ENCODE results near the gene ACSL1. TPM values are rescaled to one million over a fixed set of nuclear protein-coding genes. Genes with fewer than 3 reads are reported as not detected.

ACSL1 gene
- total RNA-seq, 2 experiments from 2014 or later = 12.4 to 12.5 TPM

- Mint-ChIP-seq H3K4me3 (peak within 1 kb of the TSS; percentile 93), H3K9me3 (no peaks in the 10 kb centered on the region), H3K27ac (peak within 1 kb of the TSS; percentile 74), H3K36me3 (ENCODE audit: low read depth) (no peaks in the 10 kb centered on the region), H3K27me3 (no peaks in the 10 kb centered on the region), H3K4me1 (ENCODE audit: low read depth) (peaks cover 17% of the 10 kb centered on the region)
- Histone ChIP-seq H3K9me3 (ENCODE audit: control insufficient read depth in 1 of 2, insufficient read depth in 1 of 2, low read length in 2 of 2) (no peaks in the 10 kb centered on the region), H3K4me3 (ENCODE audit: low read length) (peak within 1 kb of the TSS; percentile 87), H3K36me3 (ENCODE audit: insufficient read depth, low read length) (no peaks in the 10 kb centered on the region), H3K27ac (ENCODE audit: low read depth in 1 of 2, low read length in 2 of 2) (no peak within 1 kb of the TSS), H3K27me3 (ENCODE audit: control insufficient read depth in 1 of 2, insufficient read depth in 2 of 2, low read length in 2 of 2) (no peaks in the 10 kb centered on the region), H3K4me1 (ENCODE audit: insufficient read depth, low read length) (peaks cover 13% of the 10 kb centered on the region)
- TF ChIP-seq, protein P1, sequence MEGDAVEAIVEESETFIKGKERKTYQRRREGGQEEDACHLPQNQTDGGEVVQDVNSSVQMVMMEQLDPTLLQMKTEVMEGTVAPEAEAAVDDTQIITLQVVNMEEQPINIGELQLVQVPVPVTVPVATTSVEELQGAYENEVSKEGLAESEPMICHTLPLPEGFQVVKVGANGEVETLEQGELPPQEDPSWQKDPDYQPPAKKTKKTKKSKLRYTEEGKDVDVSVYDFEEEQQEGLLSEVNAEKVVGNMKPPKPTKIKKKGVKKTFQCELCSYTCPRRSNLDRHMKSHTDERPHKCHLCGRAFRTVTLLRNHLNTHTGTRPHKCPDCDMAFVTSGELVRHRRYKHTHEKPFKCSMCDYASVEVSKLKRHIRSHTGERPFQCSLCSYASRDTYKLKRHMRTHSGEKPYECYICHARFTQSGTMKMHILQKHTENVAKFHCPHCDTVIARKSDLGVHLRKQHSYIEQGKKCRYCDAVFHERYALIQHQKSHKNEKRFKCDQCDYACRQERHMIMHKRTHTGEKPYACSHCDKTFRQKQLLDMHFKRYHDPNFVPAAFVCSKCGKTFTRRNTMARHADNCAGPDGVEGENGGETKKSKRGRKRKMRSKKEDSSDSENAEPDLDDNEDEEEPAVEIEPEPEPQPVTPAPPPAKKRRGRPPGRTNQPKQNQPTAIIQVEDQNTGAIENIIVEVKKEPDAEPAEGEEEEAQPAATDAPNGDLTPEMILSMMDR (IDR thresholded peaks at IDR 0.05) = no peak
- DNase-seq (peak; percentile 91 to 98 (median 93)), ATAC-seq (ENCODE audit: poor library complexity) (peak; percentile 97)
- ChIA-PET POLR2A (interaction anchor here (0.6 to 3.0 kb wide), 28 partner anchors 9 to 1290 kb away, joined by 3 to 35 read pairs (median 5); partner anchors contain the start of genes CASP3, IRF2, PRIMPOL and SLC25A4), CTCF (interaction anchor here (1.5 to 4.3 kb wide), 3 partner anchors 12 to 470 kb away, joined by 5 to 20 read pairs (median 9); partner anchors contain the start of genes CASP3 and PRIMPOL)
- intact Hi-C loops (cut with DNase I, micrococcal nuclease) = loop anchor here (1.0 to 10.0 kb wide), 10 partner anchors 85 to 1229 kb away; partner anchors contain the start of genes CASP3 (in 2 of the 2), IRF2 (in 2 of the 2), PRIMPOL (in 2 of the 2) and CFAP97 (in 1 of the 2)
Observed at GRCh38 chr4:184733654-184734524, 91.9 kb downstream of the ACSL1 start, which contains the start of gene CENPU. CENPU (minus strand) TSS chr4:184734096; CDS start chr4:184734062, 34 bp downstream.

- H3K27ac Mint-ChIP-seq = no peak overlapping the region
- H3K27me3 Mint-ChIP-seq = no peaks in the 10 kb centered on the region
- intact Hi-C loops (cut with DNase I, micrococcal nuclease) = loop anchor here (5.0 to 10.0 kb wide), 9 partner anchors 87 to 1227 kb away; partner anchors contain the start of genes IRF2 (in 2 of the 2), CASP3 (in 1 of the 2), CFAP97 (in 1 of the 2) and ING2 (in 1 of the 2)
- Histone ChIP-seq H3K27me3 (ENCODE audit: control insufficient read depth in 1 of 2, insufficient read depth in 2 of 2, low read length in 2 of 2) (no peaks in the 10 kb centered on the region), H3K4me3 (ENCODE audit: low read length) (no peak overlapping the region), H3K4me1 (ENCODE audit: insufficient read depth, low read length) (peaks cover 13% of the 10 kb centered on the region), H3K27ac (ENCODE audit: low read depth in 1 of 2, low read length in 2 of 2) (no peak overlapping the region), H3K9me3 (ENCODE audit: control insufficient read depth in 1 of 2, insufficient read depth in 1 of 2, low read length in 2 of 2) (no peaks in the 10 kb centered on the region), H3K36me3 (ENCODE audit: insufficient read depth, low read length) (peaks cover 4% of the 10 kb centered on the region)
- H3K4me3 Mint-ChIP-seq = peak overlapping the region; percentile 84
- peaks cover 17% of the 10 kb centered on the region for H3K4me1 Mint-ChIP-seq (ENCODE audit: low read depth)
- H3K9me3 Mint-ChIP-seq = no peaks in the 10 kb centered on the region
- ChIA-PET CTCF (interaction anchor here (4.3 kb wide), 1 partner anchor 468 kb away, joined by 20 read pairs; no protein-coding TSS in a partner anchor), POLR2A (no interaction called here)
- DNase-seq (peak in 1 of 14 experiments; percentile 28), ATAC-seq (ENCODE audit: poor library complexity) (no peak)
- TF ChIP-seq, protein P1 (IDR thresholded peaks at IDR 0.05) = no peak
- no peaks in the 10 kb centered on the region for H3K36me3 Mint-ChIP-seq (ENCODE audit: low read depth)
Observed at GRCh38 chr4:184732126-184732525, 93.6 kb downstream of the ACSL1 start.

GRCh38 chr4:184731056-184731455 lies 94.7 kb downstream of the ACSL1 start:
- H3K36me3 ChIP-seq (ENCODE audit: insufficient read depth, low read length) = peaks cover 4% of the 10 kb centered on the region
- peak overlapping the region; percentile 34 for H3K4me3 Mint-ChIP-seq
- peaks cover 13% of the 10 kb centered on the region for H3K4me1 ChIP-seq (ENCODE audit: insufficient read depth, low read length)
- no peaks in the 10 kb centered on the region for H3K9me3 Mint-ChIP-seq
- ChIA-PET POLR2A (no interaction called here), CTCF (interaction anchor here (4.3 kb wide), 1 partner anchor 467 kb away, joined by 20 read pairs; no protein-coding TSS in a partner anchor)
- H3K27me3 ChIP-seq (ENCODE audit: control insufficient read depth in 1 of 2, insufficient read depth in 2 of 2, low read length in 2 of 2) = no peaks in the 10 kb centered on the region
- H3K4me1 Mint-ChIP-seq (ENCODE audit: low read depth) = peaks cover 17% of the 10 kb centered on the region
- no peak overlapping the region for H3K27ac Mint-ChIP-seq
- ATAC-seq (ENCODE audit: poor library complexity) = no peak
- no peaks in the 10 kb centered on the region for H3K9me3 ChIP-seq (ENCODE audit: control insufficient read depth in 1 of 2, insufficient read depth in 1 of 2, low read length in 2 of 2)
- no peak for DNase-seq
- H3K4me3 ChIP-seq (ENCODE audit: low read length) = no peak overlapping the region
- H3K27ac ChIP-seq (ENCODE audit: low read depth in 1 of 2, low read length in 2 of 2) = no peak overlapping the region
- intact Hi-C loops (cut with DNase I, micrococcal nuclease) = loop anchor here (5.0 to 10.0 kb wide), 9 partner anchors 86 to 1226 kb away; partner anchors contain the start of genes IRF2 (in 2 of the 2), CASP3 (in 1 of the 2), CFAP97 (in 1 of the 2) and ING2 (in 1 of the 2)
- no peaks in the 10 kb centered on the region for H3K36me3 Mint-ChIP-seq (ENCODE audit: low read depth)
- H3K27me3 Mint-ChIP-seq = no peaks in the 10 kb centered on the region
- TF ChIP-seq, protein P1 (IDR thresholded peaks at IDR 0.05) = no peak
